HL-60/S4 treated with retinoic acid at 250 ng/mL for 4 days and 3 days (cell line): ENCODE data around the gene ADAM10.

ENCODE experiments used
- in situ Hi-C: fragments of 300-500 bp; cut with MboI; formaldehyde crosslinking; loops from 2 replicates; pipeline ENCODE4 v1.7.0; 2022; ENCODE audit warnings: low sequenced_read_pairs

The ADAM10 gene

DNA sequence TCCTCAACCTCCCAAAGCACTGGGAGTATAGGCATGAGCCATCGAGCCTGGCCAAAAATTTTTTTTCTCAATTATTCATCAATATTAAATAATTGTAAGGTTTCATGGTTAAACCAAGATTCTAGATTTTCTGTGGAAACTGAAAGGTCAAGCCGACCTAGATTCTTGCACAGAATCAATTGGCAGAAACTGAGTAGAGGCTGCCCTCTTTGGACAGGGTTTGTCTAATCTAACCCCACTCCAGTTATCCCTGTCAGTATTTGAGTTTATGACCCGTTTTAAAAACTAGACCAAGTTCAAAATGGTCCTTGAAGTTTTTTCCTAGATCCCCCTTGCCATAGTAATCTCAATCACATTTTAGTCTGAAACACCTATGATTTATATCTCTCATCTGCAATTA lies 8.6 kb upstream of the ADAM10 start:
- in situ Hi-C loops, result loop anchor here (25.0 kb wide), 1 partner anchor 496 kb away; no protein-coding TSS in a partner anchor

- in situ Hi-C loops, result loop anchor here (25.0 kb wide), 1 partner anchor 494 kb away; no protein-coding TSS in a partner anchor
These were observed 6.4 kb upstream of the ADAM10 start for GRCh38 chr15:58755956-58756355.

DNA sequence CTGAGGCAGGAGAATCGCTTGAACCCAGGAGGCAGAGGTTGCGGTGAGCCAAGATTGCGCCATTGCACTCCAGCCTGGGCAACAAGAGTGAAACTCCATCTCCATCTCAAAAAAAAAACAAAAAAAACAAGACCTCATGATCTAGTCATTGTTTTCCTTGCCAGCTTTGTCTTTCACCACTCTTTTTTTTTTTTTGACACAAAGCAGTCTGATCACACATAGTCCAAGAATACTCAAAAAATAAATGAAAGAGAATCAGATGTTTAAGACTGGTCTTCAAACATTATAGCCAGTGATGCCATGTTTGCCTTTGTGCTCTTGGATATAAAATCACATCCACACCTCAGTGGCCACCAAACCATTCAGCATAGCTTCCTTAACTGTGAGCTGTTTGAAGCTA lies 5.8 kb upstream of the ADAM10 start:
- in situ Hi-C loops, result loop anchor here (25.0 kb wide), 1 partner anchor 493 kb away; no protein-coding TSS in a partner anchor

GRCh38 chr15:58752716-58753115 lies 3.2 kb upstream of the ADAM10 start:
- in situ Hi-C loops, result loop anchor here (25.0 kb wide), 1 partner anchor 490 kb away; no protein-coding TSS in a partner anchor

DNA sequence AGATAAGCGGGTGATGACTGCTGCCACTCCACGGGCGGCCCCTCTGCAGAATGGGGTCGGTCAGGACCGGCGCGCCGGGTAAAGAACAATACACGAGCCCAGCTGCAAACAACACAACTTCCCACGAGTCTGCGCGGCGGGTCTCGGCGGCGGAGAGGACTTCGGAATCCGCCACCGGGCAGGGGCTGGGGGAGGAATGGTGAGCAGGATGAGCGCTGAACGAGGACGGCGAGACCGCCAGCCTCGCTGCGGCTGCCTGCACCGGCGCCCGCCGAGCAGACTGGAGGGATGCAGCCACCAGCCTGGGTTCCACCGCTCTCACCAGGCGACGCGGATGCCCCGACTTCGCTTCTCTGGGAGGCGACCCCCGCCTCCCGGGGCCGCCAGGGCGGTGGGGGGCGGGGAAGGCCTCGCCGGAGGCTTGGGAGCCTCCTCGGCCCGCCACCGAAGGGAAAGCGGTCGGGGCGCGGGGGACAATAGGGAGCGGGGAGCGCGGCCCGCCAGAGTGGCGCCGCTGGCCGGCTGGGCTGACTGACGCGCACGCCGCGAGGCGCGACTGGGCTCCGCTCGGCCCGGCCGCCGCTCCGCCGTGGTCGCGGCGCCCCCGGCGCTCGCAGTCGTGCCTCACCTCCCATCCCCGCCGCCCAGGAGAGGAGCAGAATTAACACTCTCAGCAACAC lies 515 bp downstream of the ADAM10 start:
- in situ Hi-C loops, result no loop called here

GRCh38 chr15:58748040-58748851 lies 1.3 kb downstream of the ADAM10 start:
- in situ Hi-C loops, result no loop called here

DNA sequence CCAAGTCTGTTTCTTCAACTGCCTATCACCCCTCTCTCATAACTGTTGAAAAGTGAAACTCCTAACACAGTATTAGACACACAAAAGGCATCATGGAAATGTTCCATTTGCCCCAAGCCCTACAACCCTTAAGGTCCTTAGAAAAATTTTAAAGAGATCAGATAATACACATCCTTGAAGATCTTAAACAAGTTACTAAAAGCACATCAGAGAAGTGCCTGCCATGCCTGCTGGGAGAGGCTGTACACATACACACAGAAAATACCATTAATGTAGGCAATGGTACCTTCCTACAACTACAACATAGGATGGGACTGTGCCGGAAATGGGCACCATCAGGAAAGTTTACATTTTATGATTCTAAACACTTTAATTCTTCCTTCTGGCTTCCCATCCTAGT lies 3.3 kb downstream of the ADAM10 start:
- in situ Hi-C loops, result no loop called here

- in situ Hi-C loops, result no loop called here
These were observed 6.5 kb downstream of the ADAM10 start for GRCh38 chr15:58742819-58743502.

GRCh38 chr15:58742022-58742813 lies 7.3 kb downstream of the ADAM10 start:
- in situ Hi-C loops, result no loop called here

- in situ Hi-C loops, result no loop called here
These were observed 8.5 kb downstream of the ADAM10 start for GRCh38 chr15:58741032-58741431.

- in situ Hi-C loops, result no loop called here
These were observed 9.1 kb downstream of the ADAM10 start for GRCh38 chr15:58740436-58740835.

- in situ Hi-C loops, result no loop called here
These were observed 11.3 kb downstream of the ADAM10 start for GRCh38 chr15:58738046-58738707.

DNA sequence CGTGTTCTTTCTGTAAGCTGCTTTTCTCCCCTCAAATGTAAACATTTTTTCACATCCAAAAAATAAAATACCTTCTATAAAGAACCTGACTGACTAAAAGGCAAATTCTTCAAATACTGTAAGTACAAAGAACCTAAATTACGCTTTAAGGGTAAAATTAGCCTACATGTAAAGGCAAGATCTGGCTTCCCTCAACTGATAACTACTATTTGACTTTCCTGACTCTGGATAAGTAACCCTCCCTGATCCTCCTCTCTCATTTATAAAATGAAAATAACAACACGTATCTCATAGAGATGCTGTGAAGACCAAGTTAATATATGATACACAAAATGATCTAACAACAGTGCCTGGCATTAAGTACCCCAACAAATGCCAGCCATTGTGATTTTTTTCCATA lies 12.2 kb downstream of the ADAM10 start:
- in situ Hi-C loops, result no loop called here

GRCh38 chr15:58736018-58736643 lies 13.4 kb downstream of the ADAM10 start:
- in situ Hi-C loops, result no loop called here

DNA sequence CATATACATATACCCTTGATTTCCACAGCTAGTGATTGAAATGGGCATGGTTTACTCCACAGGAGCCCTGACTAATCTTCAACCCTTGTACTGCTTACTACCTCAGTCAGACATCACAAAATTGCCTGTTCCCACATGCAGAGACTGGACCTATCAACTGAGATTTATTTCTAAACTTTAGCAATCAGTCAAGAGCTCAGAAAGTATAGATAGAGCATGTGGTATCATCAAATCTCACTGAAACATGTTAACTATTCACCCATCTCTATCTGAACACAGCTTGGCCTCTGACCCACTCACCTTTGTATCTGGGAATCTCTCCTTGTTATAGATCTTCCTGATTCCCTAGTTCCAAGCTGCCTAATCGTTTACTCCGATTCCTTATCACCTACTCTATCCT lies 14.6 kb downstream of the ADAM10 start:
- in situ Hi-C loops, result no loop called here

GRCh38 chr15:58732625-58733363 lies 16.7 kb downstream of the ADAM10 start:
- in situ Hi-C loops, result no loop called here

GRCh38 chr15:58731756-58732535 lies 17.6 kb downstream of the ADAM10 start:
- in situ Hi-C loops, result no loop called here

DNA sequence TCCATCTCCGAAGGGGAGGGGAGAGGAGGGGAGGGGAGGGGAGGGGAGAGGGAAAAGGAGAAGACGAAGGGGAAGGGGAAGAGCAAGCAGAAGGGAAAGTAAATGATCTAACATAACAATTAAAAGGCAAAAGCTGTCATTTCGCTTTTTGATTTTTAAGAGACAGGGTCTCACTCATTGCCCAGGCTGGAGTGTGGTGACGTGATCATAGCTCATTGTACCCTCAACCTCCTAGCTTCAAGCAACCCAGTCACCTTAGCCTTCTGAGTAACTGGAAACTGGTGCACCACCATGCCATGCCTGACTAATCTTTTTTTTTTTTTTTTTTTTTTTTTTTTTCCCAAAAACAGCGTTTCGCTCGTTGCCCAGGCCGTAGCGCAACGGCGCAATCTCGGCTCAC lies 22.6 kb downstream of the ADAM10 start:
- in situ Hi-C loops, result no loop called here
